GM10266 (cell line): Measurements from ENCODE around the gene OR1L4.

ENCODE experiments used
- DNase-seq: peaks from one replicate; pipeline ENCODE4 v3.0.0; 2012; ENCODE audit errors: extremely low spot score
- TF ChIP-seq, protein P1 (sequence below): IDR thresholded peaks from 2 replicates; pipeline ENCODE4 v1.5.1; 2012; ENCODE audit warnings: mild to moderate bottlenecking, low read depth; ENCODE audit not compliant: control insufficient read depth, insufficient read depth; ENCODE audit errors: missing control alignments

The OR1L4 gene, protein sequence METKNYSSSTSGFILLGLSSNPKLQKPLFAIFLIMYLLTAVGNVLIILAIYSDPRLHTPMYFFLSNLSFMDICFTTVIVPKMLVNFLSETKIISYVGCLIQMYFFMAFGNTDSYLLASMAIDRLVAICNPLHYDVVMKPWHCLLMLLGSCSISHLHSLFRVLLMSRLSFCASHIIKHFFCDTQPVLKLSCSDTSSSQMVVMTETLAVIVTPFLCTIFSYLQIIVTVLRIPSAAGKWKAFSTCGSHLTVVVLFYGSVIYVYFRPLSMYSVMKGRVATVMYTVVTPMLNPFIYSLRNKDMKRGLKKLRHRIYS

DNA sequence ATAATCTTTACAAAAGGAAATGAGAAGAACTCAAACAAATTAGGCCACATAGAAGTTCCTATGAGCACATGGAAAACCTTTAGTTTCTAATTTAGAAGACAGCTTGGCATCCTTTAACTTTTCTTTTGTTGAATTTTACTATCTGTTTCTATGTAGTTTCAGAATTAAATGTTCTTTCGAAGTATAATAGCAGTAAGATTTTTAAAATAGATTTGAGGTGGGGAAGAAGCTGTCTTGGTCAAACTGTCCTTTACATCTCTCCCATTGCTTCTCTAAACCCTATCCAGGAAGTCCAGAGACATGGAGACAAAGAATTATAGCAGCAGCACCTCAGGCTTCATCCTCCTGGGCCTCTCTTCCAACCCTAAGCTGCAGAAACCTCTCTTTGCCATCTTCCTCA lies at the start of gene OR1L4:
Gene OR1L4, plus strand, starts transcription at position 301 of the 400 bp plus-strand sequence. Its CDS starts 0 bp downstream, at position 301.
- TF ChIP-seq, protein P1, sequence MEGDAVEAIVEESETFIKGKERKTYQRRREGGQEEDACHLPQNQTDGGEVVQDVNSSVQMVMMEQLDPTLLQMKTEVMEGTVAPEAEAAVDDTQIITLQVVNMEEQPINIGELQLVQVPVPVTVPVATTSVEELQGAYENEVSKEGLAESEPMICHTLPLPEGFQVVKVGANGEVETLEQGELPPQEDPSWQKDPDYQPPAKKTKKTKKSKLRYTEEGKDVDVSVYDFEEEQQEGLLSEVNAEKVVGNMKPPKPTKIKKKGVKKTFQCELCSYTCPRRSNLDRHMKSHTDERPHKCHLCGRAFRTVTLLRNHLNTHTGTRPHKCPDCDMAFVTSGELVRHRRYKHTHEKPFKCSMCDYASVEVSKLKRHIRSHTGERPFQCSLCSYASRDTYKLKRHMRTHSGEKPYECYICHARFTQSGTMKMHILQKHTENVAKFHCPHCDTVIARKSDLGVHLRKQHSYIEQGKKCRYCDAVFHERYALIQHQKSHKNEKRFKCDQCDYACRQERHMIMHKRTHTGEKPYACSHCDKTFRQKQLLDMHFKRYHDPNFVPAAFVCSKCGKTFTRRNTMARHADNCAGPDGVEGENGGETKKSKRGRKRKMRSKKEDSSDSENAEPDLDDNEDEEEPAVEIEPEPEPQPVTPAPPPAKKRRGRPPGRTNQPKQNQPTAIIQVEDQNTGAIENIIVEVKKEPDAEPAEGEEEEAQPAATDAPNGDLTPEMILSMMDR: no peak
- DNase-seq: no peak

DNA sequence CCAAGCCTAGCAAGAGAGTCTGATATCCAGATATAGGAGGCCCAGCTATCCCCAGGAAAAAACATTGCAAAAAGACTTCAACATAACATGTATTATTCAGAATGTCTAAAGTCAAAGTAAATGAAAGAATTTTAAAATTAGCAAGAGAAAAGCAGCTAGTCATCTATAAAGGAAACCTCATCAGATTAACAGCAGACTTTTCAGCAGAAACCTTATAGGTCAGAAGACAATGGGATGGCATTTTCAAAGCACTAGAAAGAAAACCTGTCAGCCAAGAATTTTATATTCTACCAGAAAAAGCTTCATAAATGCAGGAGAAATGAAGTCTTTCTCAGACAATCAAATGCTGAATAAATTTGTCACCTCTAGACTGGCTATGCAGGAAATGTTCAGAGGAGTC lies 38.9 kb upstream of the OR1L4 start:
- no peak for DNase-seq
- TF ChIP-seq, protein P1: no peak

DNA sequence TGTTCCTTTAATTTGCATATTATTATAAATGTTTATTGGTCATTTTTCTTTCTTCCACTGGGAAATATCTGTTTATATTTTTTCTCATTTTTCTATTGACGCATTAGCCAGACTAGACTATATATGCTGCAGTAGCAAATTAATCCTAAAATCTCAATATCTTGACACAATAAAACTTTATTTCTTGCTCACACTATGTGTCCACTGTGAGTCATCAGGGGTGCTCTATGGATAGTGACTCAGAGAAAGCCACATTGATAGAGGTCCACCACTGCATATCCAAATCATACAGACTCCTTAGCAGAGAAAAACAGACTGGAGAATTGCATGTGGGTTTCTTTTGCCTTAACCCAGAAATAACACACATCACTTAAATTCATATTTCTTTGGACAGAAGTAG lies 28.1 kb upstream of the OR1L4 start:
- TF ChIP-seq, protein P1: no peak
- no peak for DNase-seq

DNA sequence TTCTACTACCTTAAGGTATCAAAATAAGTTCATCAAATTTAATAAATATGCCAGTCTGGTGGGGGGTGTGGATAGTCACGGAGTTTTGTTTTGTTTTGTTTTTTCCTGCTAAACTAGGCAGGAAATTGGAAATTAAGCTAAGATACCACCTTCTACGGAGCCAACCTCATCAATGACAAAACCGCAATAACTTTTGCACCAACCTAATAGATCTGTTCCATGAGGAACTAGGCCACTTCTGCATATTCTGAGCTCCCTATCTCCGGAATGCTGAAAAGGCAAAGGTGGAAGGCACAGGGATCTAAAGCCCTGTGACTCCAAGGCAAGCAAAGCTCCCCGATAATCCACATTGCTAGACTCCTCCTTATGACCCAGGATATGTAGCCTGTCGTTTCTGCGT lies 5.8 kb upstream of the OR1L4 start:
- TF ChIP-seq, protein P1: no peak
- no peak for DNase-seq

DNA sequence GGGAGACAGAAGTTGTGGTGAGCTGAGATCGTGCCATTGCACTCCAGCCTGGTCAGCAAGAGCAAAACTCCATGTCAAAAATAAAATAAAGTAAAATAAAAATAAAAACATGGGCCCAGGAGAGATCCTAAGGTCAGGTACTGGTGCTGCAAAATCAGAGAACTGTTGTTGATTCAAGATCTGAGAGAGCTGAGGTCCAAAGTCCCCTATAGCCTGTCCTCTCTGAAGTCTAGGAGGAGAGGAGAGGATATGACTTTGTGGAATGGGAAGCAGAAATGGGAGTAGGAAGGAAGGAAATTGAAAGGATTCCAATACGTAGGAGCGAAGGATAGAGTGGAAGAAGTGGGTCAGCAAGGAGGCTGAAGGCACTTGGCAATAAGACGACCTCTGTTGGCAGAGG lies 4.6 kb upstream of the OR1L4 start:
- TF ChIP-seq, protein P1: no peak

DNA sequence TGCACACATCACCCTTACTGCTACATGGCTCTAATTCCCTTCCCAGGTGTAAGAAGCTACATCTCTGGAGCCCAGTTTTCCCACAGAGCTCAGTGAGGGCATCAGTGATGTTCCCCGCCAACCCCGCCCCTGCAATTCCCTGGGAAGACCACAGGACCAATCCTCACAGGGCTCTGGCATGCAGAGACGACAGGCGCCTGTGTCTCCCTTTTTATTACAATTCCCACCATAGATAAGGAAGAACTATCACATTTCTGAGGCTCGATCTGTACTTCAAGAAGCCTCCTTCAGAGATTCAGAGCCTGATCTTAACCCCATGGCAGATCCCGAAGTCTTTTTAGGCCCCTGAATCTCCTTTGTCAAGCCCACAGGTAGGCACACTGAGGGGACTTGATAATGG lies 18.2 kb downstream of the OR1L4 start, which contains the start of gene OR1L6:
Gene OR1L6, plus strand, starts transcription at position 301 of the 400 bp plus-strand sequence. CDS start 7,545 bp downstream, outside the sequence.
- no peak for DNase-seq
- TF ChIP-seq, protein P1: no peak

More for the DNA sequence above, 4.6 kb upstream of the OR1L4 start:
- DNase-seq: no peak

DNA sequence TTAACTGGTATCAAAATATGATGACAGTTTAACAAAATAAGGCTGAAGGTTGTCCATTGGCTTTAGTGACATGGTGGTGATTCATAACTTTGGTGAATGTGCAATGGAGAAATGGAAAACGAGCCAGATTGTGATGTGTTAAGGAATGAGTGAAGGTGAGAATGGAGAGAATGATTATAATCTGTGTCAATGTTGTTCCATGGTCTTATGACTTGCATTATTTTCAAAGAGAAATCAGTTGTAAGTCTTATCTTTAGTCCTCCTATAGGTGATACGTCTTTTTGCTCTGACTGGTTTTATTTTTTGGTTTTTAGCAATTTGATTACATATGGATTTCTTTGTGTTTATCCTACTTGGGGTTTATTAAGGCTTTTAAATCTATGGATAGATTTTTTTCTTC lies 31.0 kb downstream of the OR1L4 start:
- no peak for DNase-seq
- TF ChIP-seq, protein P1: no peak
